ENCODE measurements around the gene C4BPA.

C4BPA gene

GRCh38 chr1:207077470-207078377, 26.3 kb upstream of the C4BPA start:
- no peak for DNase-seq

DNA sequence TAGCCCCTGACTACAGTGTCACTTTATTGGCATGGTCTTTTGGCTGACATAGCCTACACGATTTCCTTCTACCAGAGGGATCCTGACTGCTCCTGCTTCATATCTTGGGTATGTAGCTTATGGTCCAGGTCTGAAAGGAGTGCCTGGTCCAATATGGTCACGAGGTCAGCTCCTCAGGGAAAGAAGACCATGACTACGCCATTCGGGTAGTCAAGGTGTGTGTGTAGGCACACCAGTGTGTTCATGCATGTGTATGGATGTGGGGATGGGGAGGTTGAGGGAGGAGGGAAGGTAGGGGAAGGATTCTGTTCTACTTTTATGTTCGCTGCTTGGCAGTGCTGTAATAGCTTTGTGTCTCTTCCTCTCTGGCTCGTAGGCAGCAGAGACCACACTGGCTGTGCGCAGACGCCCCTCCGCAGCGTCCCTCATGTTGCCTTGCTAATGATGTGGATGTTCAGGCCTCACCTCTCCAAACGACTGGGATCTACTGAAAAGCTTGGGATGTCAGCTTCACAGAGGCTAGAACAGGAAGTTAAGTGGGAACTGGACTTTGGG, 25.4 kb upstream of the C4BPA start:
- DNase-seq = no peak

DNA sequence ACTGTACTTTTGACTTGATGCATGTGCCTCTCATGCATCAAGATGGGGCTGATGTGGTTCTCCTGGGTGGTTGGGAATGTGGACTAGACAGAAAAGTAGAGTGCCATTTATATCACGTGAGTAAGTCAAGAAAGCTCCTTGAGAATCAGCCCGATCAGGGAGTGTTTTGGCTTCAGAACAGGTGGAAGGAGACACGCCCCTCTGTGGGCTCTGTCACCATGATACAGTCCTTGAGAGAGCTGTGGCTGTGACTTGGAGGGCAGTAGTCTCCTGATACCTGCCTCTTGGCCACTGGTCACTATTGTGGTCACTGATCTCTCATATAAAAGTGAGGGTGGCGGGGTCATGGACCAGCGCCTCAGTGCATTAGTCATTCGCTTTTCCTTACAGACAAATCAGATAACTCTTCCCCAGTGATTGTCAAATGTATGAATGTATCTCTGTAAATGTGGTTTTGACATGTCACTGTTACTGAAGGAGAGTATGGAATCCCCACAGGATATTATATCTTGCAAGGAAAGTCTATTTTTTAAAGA, 24.3 kb upstream of the C4BPA start:
- no peak for DNase-seq

GRCh38 chr1:207081088-207081487, 22.9 kb upstream of the C4BPA start:
- DNase-seq = no peak

GRCh38 chr1:207081806-207082205, 22.2 kb upstream of the C4BPA start:
- DNase-seq = no peak

DNA sequence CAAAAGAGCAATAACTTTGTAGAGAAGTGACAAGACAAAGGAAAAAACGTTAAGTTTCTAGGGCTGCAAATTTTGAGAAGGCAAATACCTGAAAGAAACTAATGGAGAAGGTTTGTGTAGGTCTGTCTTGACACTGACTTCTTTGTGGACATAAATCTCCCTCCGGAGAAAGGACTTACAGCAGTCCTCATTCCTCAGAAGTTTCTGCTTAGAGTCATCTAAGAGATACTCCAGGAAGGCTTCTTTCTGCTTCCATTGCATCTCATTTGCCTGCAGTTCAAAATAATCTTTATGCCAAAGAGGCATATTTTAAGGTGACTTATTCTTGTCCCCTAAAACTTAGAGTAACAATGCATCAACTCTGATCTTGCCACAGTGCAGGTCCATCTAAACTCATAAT, 19.8 kb upstream of the C4BPA start:
- DNase-seq = no peak

DNA sequence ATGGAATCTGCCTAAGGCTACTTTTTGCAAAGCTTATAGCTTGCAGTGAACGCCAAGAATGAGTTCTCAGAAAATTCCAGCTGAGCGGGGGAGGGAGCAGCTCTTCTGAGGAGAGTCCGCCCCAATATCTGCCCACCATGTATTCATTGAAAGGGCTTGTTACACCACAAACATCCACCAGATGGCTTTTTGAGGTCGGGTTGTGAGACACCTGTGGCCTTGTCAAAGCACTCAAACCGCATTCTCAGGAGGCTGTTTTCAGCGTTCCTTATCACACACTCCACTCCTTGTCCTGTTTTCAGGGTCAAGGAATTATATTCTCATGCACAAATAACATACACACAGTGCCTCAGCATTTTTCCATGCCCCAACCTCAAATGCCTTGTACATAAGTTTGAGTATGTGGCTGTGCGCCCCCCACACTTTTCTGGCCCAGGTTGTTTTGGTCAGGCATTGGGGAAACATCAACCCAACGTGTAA, 19.3 kb upstream of the C4BPA start:
- peak; percentile 64 for DNase-seq

DNA sequence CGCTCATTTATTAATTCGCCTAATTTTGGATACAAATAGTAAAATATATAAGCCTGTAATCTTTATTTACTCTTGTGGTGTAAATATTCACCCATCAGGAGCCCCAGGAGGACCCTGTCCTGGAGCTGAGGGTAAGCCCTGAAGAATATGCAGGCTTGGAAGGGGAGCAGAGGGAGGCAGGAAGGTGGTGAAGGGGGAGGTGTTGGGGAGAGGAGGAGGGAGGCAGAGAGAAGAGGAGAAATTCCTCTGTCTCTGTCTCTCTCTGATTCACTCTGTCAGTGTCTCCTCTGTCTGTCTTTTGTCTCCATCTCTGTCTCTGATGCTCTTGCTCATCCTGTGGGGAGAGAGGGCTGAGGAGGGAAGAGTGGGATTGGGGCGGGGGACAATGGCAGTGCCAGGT, 18.1 kb upstream of the C4BPA start:
- DNase-seq = no peak

DNA sequence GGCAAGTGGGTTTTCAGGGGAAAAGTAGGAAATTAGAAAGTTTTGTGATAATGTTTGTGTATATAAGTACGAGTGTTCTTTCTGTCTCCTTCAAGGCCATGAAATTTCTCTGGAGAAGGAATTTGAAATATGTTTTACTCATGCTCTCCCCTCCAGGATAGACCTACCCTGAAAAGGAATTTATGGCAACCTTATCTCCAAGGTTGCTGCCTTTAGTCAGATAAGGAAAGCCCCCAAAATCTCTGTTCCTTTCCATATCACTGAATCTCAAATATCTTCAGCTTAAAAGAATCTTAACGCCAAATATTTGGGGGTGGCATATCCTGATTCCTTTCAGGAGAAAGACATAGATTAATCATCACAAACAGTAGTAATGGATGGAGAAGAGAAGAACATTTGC, 15.9 kb upstream of the C4BPA start:
- DNase-seq = no peak

DNA sequence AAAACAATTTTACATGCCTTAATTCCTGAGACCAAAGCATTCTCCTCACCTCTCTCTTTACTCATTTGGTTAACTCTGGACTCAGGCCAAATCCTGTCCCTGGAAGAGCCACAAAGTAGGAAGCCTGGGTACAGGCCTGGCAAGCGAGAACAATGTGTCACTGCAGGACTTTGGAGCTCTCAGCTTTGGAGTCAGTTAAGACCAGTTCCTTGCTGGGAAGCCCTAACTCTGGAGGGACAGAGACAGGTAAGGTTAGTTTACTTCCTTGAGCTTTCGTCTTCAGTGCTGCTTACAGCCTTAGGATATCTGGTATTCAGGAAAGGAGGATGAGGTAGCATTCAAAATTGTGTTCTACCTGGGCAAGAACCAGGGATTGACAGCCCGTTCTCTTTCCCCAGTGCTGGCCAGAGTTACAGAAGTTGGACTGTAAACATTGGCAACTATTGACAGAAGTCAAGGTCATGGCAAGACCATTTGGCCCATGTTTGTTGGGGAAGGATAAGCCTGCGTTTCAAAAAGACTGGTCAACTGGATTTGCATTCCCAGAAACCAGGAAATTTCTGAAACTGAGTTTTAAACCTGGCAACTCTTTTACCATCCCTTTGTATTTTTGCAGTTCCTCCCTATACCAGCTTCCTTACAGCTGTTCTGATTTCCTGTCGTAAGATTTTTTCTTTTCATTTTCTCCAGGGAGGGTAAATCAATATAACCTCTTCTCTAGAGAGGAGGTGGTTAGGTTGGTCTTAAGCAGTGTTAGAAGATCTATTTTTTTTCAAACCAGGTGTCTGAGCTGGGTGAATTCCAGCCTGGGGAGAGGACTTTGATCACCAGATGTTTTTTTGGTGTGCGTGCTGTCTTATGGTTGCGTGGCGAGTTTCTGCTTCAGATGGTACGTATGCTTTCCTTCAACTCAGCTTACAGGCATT, 15.1 kb upstream of the C4BPA start, which contains the start of gene C4BPB:
Gene C4BPB (plus strand): TSS at position 160 of the 926 bp plus-strand sequence. CDS start 672 bp downstream, at position 832.
- no peak for DNase-seq

DNA sequence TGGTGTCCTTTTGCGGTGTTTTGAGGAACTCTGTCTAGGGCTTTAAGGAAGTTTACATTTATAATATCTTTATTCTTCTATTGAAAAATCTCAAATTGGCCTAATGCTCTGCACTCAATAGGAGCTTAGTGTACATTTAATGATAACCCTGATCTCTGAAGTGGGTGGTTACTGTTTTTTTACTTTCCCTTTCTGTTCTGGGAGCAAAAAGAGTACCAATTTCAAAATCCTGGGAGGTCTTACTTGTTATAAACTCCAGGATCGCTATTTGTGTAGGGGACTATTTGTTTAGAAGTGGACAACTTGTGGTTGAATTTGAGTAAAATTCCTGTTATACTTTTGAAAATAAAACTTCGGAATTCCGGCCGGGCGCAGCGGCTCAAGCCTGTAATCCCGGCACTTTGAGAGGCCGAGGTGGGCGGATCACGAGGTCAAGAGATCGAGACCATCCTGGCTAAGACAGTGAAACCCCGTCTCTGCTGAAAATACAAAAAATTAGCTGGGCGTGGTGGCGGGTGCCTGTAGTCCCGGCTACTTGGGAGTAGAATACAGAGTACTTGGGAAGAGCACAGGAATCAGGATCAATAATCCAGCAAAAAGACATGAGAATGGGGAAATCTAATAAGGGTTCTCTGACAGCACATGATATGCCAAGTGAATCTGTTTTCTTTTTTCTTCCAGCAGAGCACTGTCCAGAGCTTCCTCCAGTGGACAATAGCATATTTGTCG, 14.2 kb upstream of the C4BPA start:
- no peak for DNase-seq

- no peak for DNase-seq
Observed at GRCh38 chr1:207091200-207091908, 12.7 kb upstream of the C4BPA start.

GRCh38 chr1:207093944-207094343, 10.1 kb upstream of the C4BPA start:
- no peak for DNase-seq

DNA sequence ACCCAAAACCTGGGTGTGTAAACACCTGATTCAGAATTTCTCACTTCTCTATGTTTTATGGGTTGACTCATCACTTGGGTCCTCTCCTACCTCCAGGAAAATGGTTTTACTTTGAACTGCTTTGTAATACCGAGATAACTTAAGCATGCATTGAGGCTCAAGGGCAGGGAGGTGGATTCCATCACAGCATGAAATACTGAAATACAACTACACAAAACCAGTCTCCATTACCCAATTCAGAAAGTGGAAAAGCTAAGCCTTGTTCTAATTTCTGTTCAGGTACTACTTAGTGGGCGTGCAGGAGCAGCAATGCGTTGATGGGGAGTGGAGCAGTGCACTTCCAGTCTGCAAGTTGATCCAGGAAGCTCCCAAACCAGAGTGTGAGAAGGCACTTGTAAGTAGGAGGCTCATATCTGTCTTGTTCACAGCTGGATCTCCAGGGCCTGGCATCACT, 6.1 kb upstream of the C4BPA start:
- no peak for DNase-seq

DNA sequence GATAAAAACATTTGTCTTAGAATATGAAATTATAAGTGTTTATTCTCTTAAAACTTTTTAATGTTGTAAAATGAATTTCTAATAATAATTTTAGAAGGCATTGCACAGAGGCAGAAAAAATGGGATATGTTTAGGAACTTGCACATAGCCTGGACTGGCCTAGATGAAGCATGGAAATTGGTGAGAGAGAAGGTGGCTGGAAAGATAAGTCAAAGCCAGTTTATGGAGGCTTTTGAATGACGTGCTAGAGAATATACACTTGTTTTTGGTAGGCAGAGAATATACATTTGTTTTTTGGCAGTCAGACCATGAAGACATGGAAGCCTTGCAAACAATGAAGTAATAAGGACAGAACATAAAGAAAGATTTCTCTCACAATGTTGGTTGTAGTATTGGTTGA, 2.3 kb upstream of the C4BPA start:
- no peak for DNase-seq

DNA sequence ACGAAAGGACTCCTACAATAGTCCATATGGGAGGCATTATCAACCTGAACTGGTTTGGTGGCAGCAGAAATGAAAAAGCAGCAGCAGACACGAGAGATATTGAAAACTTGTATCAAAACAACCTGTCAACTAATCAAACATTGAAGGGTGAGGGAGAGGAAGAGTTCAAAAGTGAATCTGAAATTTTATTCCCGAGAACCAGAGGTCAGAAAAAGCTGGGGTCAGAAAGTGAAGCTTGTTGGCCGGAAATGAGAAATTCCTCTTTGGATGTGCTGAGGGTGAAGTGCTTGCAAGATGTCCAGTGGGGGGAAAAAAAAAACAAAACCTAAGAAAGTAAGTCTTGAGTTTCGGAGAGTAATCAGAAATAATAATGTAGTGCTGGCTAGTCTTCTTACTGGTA, 1.9 kb upstream of the C4BPA start:
- DNase-seq = no peak

DNA sequence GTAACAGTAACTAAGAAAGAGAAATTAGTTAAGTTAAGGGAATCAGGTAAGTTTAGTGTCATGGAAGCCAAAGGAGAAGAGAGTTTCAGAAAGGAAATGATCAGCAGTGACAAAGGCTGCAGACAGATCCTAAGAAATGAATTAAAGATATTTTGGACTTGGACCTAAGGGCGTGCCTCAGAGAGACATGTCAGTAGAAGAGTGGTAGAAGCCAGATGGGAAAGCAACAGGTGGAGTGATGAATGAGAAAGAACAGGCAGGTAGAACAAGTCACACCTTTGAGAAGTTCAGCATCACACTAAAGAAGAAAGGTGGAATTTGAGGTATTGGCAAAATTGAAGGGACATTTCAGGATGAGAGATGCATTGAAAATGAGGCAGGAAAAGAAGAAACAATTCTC, 1.4 kb upstream of the C4BPA start:
- DNase-seq = no peak

DNA sequence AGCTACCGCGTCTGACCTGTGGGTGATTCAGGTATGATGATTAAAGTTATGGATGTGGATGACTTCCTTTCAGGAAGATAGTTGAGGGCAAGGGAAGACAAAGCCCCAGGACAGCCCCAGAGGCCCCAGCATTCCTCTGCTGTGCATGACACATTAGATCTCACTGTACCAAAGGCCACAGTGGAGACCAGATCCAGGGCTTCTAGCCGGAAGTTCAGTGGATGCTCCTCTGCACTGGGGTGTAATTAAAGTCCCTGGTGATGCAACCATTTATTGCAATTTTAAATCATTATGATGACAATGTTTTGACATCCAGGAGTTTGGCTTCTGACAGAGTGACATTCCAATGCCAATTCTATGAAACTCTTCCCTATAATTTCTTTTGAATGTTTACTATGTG, 5.0 kb downstream of the C4BPA start:
- no peak for DNase-seq

- no peak for DNase-seq
Observed at GRCh38 chr1:207112616-207113296, 8.7 kb downstream of the C4BPA start.

GRCh38 chr1:207115269-207115668, 11.2 kb downstream of the C4BPA start:
- no peak for DNase-seq

- DNase-seq = no peak
Observed at GRCh38 chr1:207124389-207124788, 20.4 kb downstream of the C4BPA start.

All from NCI-H1048 (cell line).